HepG2 (cell line): ENCODE data around the gene PRKCZ. TPM values are rescaled to one million over a fixed set of nuclear protein-coding genes. Genes with fewer than 3 reads are reported as not detected.

ENCODE experiments used
- ATAC-seq: fragments of 200-7000 bp; cut with Tn5 transposase; 3 replicates; pipeline ENCODE4 v1.9.1; 2020; ENCODE audit warnings: mild to moderate bottlenecking, moderate library complexity
- BruUV-seq: library from RNA; stranded (reverse); fragments of 400-500 nt; replicated peaks from 2 replicates; lab custom pipeline; 2021; lab: Mats Ljungman, UMichigan
- CTCF ChIA-PET: fragments of 300-600 bp; formaldehyde crosslinking; extraction: SDS; loops from one replicate; lab custom pipeline; 2021; ENCODE audit warnings: low total read pairs, inconsistent platforms, low intra/inter-chr PET ratio; lab: Yijun Ruan, JAX
- POLR2A ChIA-PET: fragments of 350-600 bp; sonication (Branson Sonifier 250); formaldehyde crosslinking; loops from one replicate; lab custom pipeline; 2020; ENCODE audit warnings: antibody characterized with exemption, inconsistent platforms; lab: Yijun Ruan, JAX
- DNase-seq: peaks from one replicate; pipeline ENCODE4 v3.0.0-alpha.2; 2015; ENCODE audit warnings: low spot score
- FAIRE-seq: peaks from 3 replicates; lab custom pipeline; 2011; peaks lifted over from hg19 to GRCh38; lab: Jason Lieb, UNC
- H2AFZ ChIP-seq: one replicate; pipeline ENCODE4 v1.6.1; 2011; ENCODE audit warnings: low read length, inconsistent platforms
- H3K27ac ChIP-seq: fragments of 300-600 bp; 3 replicates; pipeline ENCODE4 v1.8.0; 2011; ENCODE audit warnings: mixed run types, mild to moderate bottlenecking, mixed read lengths, low read length, inconsistent platforms; ENCODE audit not compliant: insufficient read depth; ENCODE audit errors: extremely low read length
- H3K27me3 ChIP-seq, 2 experiments: fragments of 200-600 bp in 1 of 2; 2 replicates in 1 of 2; 3 replicates in 1 of 2; pipeline versions ENCODE4 v1.6.0 to v1.8.0; 2011; ENCODE audit warnings: low read length in 2 of 2, mild to moderate bottlenecking in 2 of 2, moderate library complexity in 2 of 2, inconsistent platforms in 1 of 2; ENCODE audit not compliant: insufficient read depth in 2 of 2, control insufficient read depth in 1 of 2
- H3K36me3 ChIP-seq, 2 experiments: fragments of 200-600 bp in 1 of 2; replicated peaks in 1 of 2; 2 replicates in 1 of 2; 3 replicates in 1 of 2; pipeline versions ENCODE4 v1.5.1 to v1.8.0; 2011; ENCODE audit warnings: low read length in 2 of 2, inconsistent platforms in 1 of 2; ENCODE audit not compliant: insufficient read depth in 2 of 2, control insufficient read depth in 1 of 2
- H3K4me1 ChIP-seq: 2 replicates; pipeline ENCODE4 v1.5.1; 2012; ENCODE audit warnings: low read length, inconsistent platforms; ENCODE audit not compliant: insufficient read depth
- H3K4me2 ChIP-seq: 2 replicates; pipeline ENCODE4 v1.6.0; 2011; ENCODE audit warnings: low read depth, low read length, inconsistent platforms
- H3K4me3 ChIP-seq, 3 experiments: fragments of 200-600 bp in 1 of 3; sonication (generic), shearing (Covaris generic) in 1 of 3; replicated peaks in 1 of 3; 2 replicates each; pipeline ENCODE4 v1.5.1; 2011 to 2016; ENCODE audit warnings: low read length in 3 of 3, inconsistent platforms in 2 of 3, low read depth in 2 of 3, mild to moderate bottlenecking in 2 of 3, control low read depth in 1 of 3, mixed read lengths in 1 of 3; ENCODE audit not compliant: insufficient read depth in 1 of 3
- H3K79me2 ChIP-seq: one replicate; pipeline ENCODE4 v1.6.1; 2011; ENCODE audit warnings: low read length, inconsistent platforms; ENCODE audit not compliant: insufficient read depth
- H3K9ac ChIP-seq: 2 replicates; pipeline ENCODE4 v1.6.0; 2011; ENCODE audit warnings: mild to moderate bottlenecking, low read depth, low read length, inconsistent platforms; ENCODE audit not compliant: insufficient read depth
- H3K9me3 ChIP-seq: 2 replicates; pipeline ENCODE4 v1.5.1; 2012; ENCODE audit warnings: mild to moderate bottlenecking, low read length
- H4K20me1 ChIP-seq: 2 replicates; pipeline ENCODE4 v1.6.0; 2011; ENCODE audit warnings: inconsistent platforms, mild to moderate bottlenecking, low read length, moderate library complexity; ENCODE audit not compliant: insufficient read depth
- CBX2 ChIP-seq, 2 experiments: fragments of 200-600 bp in 1 of 2; sonication (generic); formaldehyde crosslinking in 1 of 2; IDR thresholded peaks; 2 replicates each; pipeline versions ENCODE4 v1.7.0 to v1.8.1; 2018 to 2022; ENCODE audit warnings: low read depth in 2 of 2, low read length in 1 of 2, mild to moderate bottlenecking in 1 of 2, missing genetic modification reagents in 1 of 2
- HDAC2 ChIP-seq: sonication (generic); formaldehyde crosslinking; IDR thresholded peaks from 2 replicates; pipeline ENCODE4 v1.4.0; 2020; ENCODE audit warnings: missing genetic modification reagents
- HOXA9 ChIP-seq: sonication (generic); formaldehyde crosslinking; IDR thresholded peaks from 2 replicates; pipeline ENCODE4 v1.8.1; 2022; ENCODE audit warnings: missing genetic modification reagents, mild to moderate bottlenecking, moderate library complexity, borderline replicate concordance
- SPEN ChIP-seq: sonication (generic); formaldehyde crosslinking; IDR thresholded peaks from 2 replicates; pipeline ENCODE4 v1.5.1; 2020; ENCODE audit warnings: low read depth, mild to moderate bottlenecking, missing genetic modification reagents
- TAF15 ChIP-seq: fragments of 200-400 bp; formaldehyde crosslinking; IDR thresholded peaks from one replicate; pipeline ENCODE4 v1.6.1; 2018; ENCODE audit warnings: mild to moderate bottlenecking, low read depth, low read length; ENCODE audit not compliant: poor library complexity, severe bottlenecking
- ZNF253 ChIP-seq: sonication (generic); formaldehyde crosslinking; IDR thresholded peaks from 2 replicates; pipeline ENCODE4 v1.8.0; 2022; ENCODE audit warnings: mild to moderate bottlenecking, missing genetic modification reagents, borderline replicate concordance
- ZNF343 ChIP-seq: sonication (generic); formaldehyde crosslinking; IDR thresholded peaks from 2 replicates; pipeline ENCODE4 v1.4.0; 2020; ENCODE audit warnings: mild to moderate bottlenecking, missing genetic modification reagents
- ZNF430 ChIP-seq: sonication (generic); formaldehyde crosslinking; IDR thresholded peaks from 2 replicates; pipeline ENCODE4 v1.9.0; 2021; ENCODE audit warnings: mild to moderate bottlenecking, missing genetic modification reagents
- ZSCAN29 ChIP-seq: sonication (generic); formaldehyde crosslinking; conservative IDR thresholded peaks from 2 replicates; pipeline ENCODE4 v1.4.0; 2020; ENCODE audit warnings: mild to moderate bottlenecking, missing genetic modification reagents
- WGBS: methylation state at CpG from one replicate; pipeline ENCODE4 v1.1.6; 2017; ENCODE audit warnings: low lambda C conversion rate; 5-methylcytosine and 5-hydroxymethylcytosine counted together
- in situ Hi-C: cut with HindIII; loops from 2 replicates; pipeline ENCODE4 v1.10.0; 2017; ENCODE audit warnings: low pct_unique_long_range_greater_than_20kb; ENCODE audit not compliant: extremely low pct_ligation_motif_present
- intact Hi-C: fragments of 100-400 bp; cut with micrococcal nuclease; formaldehyde crosslinking; loops from one replicate; pipeline ENCODE4 v1.10.0; 2022; ENCODE audit not compliant: unreplicated experiment
- polyA plus RNA-seq, 8 experiments: library from polyadenylated mRNA; depleted of rRNA in 3 of 8; stranded (reverse) in 7 of 8; unstranded in 1 of 8; fragments of >200 nt; fragmentation: Illumina TruSeq in 4 of 8; extraction: Trizol in 4 of 8; gene quantifications; 2 replicates each; pipeline versions ENCODE4 v1.2.1 to v1.2.3, GENCODE V29; 2011 to 2016; ENCODE audit warnings: low read depth in 4 of 8, missing spikeins in 1 of 8, mixed read lengths in 1 of 8; ENCODE audit not compliant: insufficient read depth in 1 of 8
- total RNA-seq, 5 experiments: library from RNA; depleted of rRNA; stranded (reverse); fragments of >200 nt; fragmentation: Illumina TruSeq; extraction: Trizol; gene quantifications; 2 replicates each; pipeline ENCODE4 v1.2.3, GENCODE V29; 2016; ENCODE audit warnings: low read depth in 1 of 5
- TF ChIP-seq, protein P1 (sequence below): sonication (generic); formaldehyde crosslinking; IDR thresholded peaks from 2 replicates; pipeline ENCODE4 v1.5.0; 2020; ENCODE audit warnings: mild to moderate bottlenecking, missing genetic modification reagents, moderate library complexity
- TF ChIP-seq, protein P2 (sequence below): sonication (generic); formaldehyde crosslinking; IDR thresholded peaks from 2 replicates; pipeline ENCODE4 v1.8.1; 2023; ENCODE audit warnings: mild to moderate bottlenecking, inconsistent platforms, moderate library complexity, missing genetic modification reagents, borderline replicate concordance
- TF ChIP-seq, protein P3 (sequence below): sonication (generic); formaldehyde crosslinking; IDR thresholded peaks from 2 replicates; pipeline ENCODE4 v1.5.0; 2020; ENCODE audit warnings: mild to moderate bottlenecking, low read depth, missing genetic modification reagents, borderline replicate concordance
- TF ChIP-seq, protein P4 (sequence below), 2 experiments: sonication (generic) in 1 of 2; formaldehyde crosslinking in 1 of 2; IDR thresholded peaks; 2 replicates each; pipeline versions ENCODE4 v1.4.0 to v1.6.1; 2018 to 2020; ENCODE audit warnings: missing genetic modification reagents in 2 of 2, borderline replicate concordance in 1 of 2, low read depth in 1 of 2, mild to moderate bottlenecking in 1 of 2, missing biosample characterization in 1 of 2

Gene PRKCZ
- total and polyA plus RNA-seq, 2 of the 13 experiments (the other 11 are each of a cell fraction or from before 2014, with no cell fraction given): 34.7 to 85.2 TPM

DNA sequence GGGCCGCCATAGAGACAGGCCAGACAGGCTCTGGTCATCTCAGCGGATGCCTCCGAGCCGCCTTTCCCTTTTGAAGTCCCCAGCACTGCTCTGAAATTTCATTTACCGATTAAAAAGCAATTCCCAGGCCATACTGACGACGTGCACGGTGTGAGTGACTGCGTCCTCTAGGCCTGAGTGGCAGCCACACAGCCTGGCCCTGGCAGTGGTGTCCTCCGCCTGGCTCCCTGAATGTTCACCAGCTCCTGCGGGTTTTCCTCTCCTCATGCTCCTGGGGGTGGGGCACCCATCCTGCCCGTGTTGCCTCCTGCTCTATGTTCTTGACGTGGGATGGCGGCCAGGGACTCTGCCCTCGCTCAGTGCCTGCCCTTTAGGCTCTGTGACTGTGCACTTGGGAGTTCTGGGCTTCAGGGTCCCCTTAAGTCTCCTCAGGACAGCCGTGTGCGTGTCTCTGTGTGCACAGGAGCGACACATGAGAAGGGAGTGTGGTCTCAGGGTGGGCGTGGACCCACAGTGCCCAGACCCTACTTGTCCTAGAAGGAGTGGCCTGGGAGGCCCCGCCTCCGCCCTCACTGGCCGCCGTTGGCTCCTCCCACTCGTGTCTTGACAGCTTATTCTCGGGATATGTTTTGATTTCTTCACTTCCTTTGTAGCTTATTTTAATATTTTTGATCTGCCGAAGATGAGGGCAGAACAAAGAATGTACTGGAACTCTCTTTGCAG, 181.5 kb downstream of the PRKCZ start (continued):
- TF ChIP-seq SPEN: peak; percentile 54; the same call in 1 of the 2 replicates
- TF ChIP-seq HDAC2: 0 out of 2 replicates have a peak, but pooled peaks have one; percentile 16
- TF ChIP-seq ZNF343 (CRISPR knock-in tag): no peak
- no peak for TF ChIP-seq ZSCAN29 (CRISPR knock-in tag)

DNA sequence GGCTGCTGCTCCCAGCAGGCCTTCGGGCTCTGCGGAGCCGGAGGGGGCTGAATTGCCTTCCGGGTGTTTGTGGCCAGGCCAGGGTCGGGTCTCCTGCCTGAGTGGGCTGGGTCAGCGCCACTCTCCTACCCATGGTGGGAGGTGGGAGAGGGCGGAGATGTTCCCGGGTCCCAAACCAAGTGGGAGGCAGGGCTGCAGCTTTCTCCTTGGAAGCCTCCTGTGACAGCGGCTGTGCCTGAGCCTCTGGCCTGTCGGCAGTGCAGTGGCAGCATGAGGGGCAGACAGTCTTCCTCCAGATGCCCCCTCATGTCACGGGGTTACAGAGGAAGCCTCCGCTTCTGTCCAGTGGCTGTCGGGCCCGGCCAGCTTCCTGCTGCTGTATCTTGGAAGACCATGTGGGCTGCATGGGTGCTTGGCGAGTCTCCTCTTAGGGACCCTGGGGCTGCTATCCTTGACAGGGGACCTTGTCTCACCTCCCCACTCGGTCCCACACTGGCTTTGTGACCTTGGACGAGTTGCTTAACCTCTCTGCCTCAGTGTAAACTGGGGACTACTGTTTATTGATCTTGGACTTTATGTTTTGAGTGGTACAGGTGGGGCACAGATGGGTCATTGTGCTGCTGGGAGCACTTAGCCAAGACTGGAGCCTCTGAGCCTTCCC, 182.2 kb downstream of the PRKCZ start:
- peak; percentile 23 for ATAC-seq
- no peak for TF ChIP-seq CBX2 (IDR thresholded peaks at IDR 0.05; ENCODE audit: low read depth, low read length)
- no peak for TF ChIP-seq CBX2 (CRISPR knock-in tag; IDR thresholded peaks at IDR 0.05; ENCODE audit: low read depth)
- TF ChIP-seq, protein P1, sequence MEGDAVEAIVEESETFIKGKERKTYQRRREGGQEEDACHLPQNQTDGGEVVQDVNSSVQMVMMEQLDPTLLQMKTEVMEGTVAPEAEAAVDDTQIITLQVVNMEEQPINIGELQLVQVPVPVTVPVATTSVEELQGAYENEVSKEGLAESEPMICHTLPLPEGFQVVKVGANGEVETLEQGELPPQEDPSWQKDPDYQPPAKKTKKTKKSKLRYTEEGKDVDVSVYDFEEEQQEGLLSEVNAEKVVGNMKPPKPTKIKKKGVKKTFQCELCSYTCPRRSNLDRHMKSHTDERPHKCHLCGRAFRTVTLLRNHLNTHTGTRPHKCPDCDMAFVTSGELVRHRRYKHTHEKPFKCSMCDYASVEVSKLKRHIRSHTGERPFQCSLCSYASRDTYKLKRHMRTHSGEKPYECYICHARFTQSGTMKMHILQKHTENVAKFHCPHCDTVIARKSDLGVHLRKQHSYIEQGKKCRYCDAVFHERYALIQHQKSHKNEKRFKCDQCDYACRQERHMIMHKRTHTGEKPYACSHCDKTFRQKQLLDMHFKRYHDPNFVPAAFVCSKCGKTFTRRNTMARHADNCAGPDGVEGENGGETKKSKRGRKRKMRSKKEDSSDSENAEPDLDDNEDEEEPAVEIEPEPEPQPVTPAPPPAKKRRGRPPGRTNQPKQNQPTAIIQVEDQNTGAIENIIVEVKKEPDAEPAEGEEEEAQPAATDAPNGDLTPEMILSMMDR (CRISPR knock-in tag): 0 out of 2 replicates have a peak, but pooled peaks have one; percentile 3
- no peak for TF ChIP-seq ZNF253 (CRISPR knock-in tag)
- TF ChIP-seq, protein P2, sequence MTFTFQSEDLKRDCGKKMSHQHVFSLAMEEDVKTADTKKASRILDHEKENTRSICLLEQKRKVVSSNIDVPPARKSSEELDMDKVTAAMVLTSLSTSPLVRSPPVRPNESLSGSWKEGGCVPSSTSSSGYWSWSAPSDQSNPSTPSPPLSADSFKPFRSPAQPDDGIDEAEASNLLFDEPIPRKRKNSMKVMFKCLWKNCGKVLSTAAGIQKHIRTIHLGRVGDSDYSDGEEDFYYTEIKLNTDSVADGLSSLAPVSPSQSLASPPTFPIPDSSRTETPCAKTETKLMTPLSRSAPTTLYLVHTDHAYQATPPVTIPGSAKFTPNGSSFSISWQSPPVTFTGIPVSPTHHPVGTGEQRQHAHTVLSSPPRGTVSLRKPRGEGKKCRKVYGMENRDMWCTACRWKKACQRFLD (CRISPR knock-in tag): no peak
- no peak for TF ChIP-seq HOXA9
- TF ChIP-seq, protein P3, sequence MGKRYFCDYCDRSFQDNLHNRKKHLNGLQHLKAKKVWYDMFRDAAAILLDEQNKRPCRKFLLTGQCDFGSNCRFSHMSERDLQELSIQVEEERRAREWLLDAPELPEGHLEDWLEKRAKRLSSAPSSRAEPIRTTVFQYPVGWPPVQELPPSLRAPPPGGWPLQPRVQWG (CRISPR knock-in tag): no peak
- TF ChIP-seq, protein P4, sequence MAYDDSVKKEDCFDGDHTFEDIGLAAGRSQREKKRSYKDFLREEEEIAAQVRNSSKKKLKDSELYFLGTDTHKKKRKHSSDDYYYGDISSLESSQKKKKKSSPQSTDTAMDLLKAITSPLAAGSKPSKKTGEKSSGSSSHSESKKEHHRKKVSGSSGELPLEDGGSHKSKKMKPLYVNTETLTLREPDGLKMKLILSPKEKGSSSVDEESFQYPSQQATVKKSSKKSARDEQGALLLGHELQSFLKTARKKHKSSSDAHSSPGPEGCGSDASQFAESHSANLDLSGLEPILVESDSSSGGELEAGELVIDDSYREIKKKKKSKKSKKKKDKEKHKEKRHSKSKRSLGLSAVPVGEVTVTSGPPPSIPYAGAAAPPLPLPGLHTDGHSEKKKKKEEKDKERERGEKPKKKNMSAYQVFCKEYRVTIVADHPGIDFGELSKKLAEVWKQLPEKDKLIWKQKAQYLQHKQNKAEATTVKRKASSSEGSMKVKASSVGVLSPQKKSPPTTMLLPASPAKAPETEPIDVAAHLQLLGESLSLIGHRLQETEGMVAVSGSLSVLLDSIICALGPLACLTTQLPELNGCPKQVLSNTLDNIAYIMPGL (CRISPR knock-in tag; IDR thresholded peaks at IDR 0.05; ENCODE audit: borderline replicate concordance in 1 of 2, low read depth in 1 of 2): peak; percentile 24; a peak in 2 of 4 replicates
- peak; percentile 42; the same call in 1 of the 2 replicates for TF ChIP-seq ZNF430 (CRISPR knock-in tag)
- TF ChIP-seq TAF15: peak; percentile 37

More for the DNA sequence above, 182.2 kb downstream of the PRKCZ start:
- H3K27me3 ChIP-seq: no peaks in the 10 kb centered on the region; a peak in 1 of 5 replicates
- peaks cover 81% of the 10 kb centered on the region for H3K79me2 ChIP-seq
- peak overlapping the region; percentile 74 to 96 (median 95) for H3K4me3 ChIP-seq
- H3K9ac ChIP-seq: peak overlapping the region; percentile 85
- H4K20me1 ChIP-seq: peaks cover 74% of the 10 kb centered on the region
- FAIRE-seq (peak; percentile 92), DNase-seq (peak; percentile 91)
- BruUV-seq: TSS peak; percentile 57
- POLR2A ChIA-PET: interaction anchor here (0.6 to 9.9 kb wide), 20 partner anchors 9 to 84 kb away, joined by 3 to 178 read pairs (median 6); partner anchors contain the start of gene FAAP20
- in situ Hi-C loops (loop anchor here (5.0 kb wide), 1 partner anchor 35 kb away; no protein-coding TSS in a partner anchor), intact Hi-C loops (loop anchor here (2.0 to 5.0 kb wide), 2 partner anchors 26 to 35 kb away; no protein-coding TSS in a partner anchor)
- H3K9me3 ChIP-seq: no peaks in the 10 kb centered on the region
- H3K27ac ChIP-seq: peak overlapping the region; percentile 81
- H2AFZ ChIP-seq: no peak overlapping the region
- peaks cover 0 to 11% of the 10 kb centered on the region in 2 experiments; a peak in 1 of 5 replicates for H3K36me3 ChIP-seq
- CTCF ChIA-PET: no interaction called here
- WGBS: 0% methylated on average over 7 of the region's 17 CpGs
- H3K4me1 ChIP-seq: peaks cover 51% of the 10 kb centered on the region
- H3K4me2 ChIP-seq: peak overlapping the region; percentile 95
